HCT116 (cell line): ENCODE measurements around the gene ATL2. TPM values are rescaled to one million over a fixed set of nuclear protein-coding genes. Genes with fewer than 3 reads are reported as not detected.

Experiments
- ATAC-seq: fragments of 200-7000 bp; cut with Tn5 transposase; 2 replicates; pipeline ENCODE4 v1.9.1; 2020; ENCODE audit warnings: mild to moderate bottlenecking, moderate library complexity
- BruUV-seq: library from RNA; stranded (reverse); fragments of 400-500 nt; replicated peaks from 2 replicates; lab custom pipeline; 2021; lab: Mats Ljungman, UMichigan
- CTCF ChIA-PET: fragments of 300-600 bp; sonication (Branson Sonifier 250); formaldehyde crosslinking; loops from one replicate; lab custom pipeline; 2021; ENCODE audit warnings: antibody characterized with exemption; lab: Charles Lee
- POLR2A ChIA-PET: fragments of 300-600, 350-600 bp; sonication (Branson Sonifier 250); formaldehyde crosslinking; loops from one replicate; lab custom pipeline; 2021; ENCODE audit warnings: antibody characterized with exemption; lab: Charles Lee
- RAD21 ChIA-PET, 2 experiments: fragments of 300-600 bp; sonication (Branson Sonifier 250); formaldehyde crosslinking; loops; one replicate each; lab custom pipeline; 2023; ENCODE audit warnings: low total read pairs in 2 of 2; ENCODE audit not compliant: uncharacterized antibody in 2 of 2, unreplicated experiment in 2 of 2, low non-redundant PET in 1 of 2; lab: Charles Lee
- DNase-seq: peaks from one replicate; pipeline ENCODE4 v3.0.0-alpha.2; 2010; ENCODE audit warnings: low read depth, low spot score
- H2AFZ ChIP-seq: fragments of 200-600 bp; shearing (Covaris generic), sonication (generic); 2 replicates; pipeline ENCODE4 v1.6.1; 2017; ENCODE audit warnings: low read depth, mixed run types, mixed read lengths, antibody characterized with exemption, low read length; ENCODE audit not compliant: poor library complexity, severe bottlenecking
- H3K27ac ChIP-seq: 2 replicates; pipeline ENCODE4 v1.5.1; 2012; ENCODE audit warnings: low read depth, low read length
- H3K27me3 ChIP-seq: fragments of 200-600 bp; sonication (generic); 2 replicates; pipeline ENCODE4 v1.6.1; 2016; ENCODE audit warnings: mixed run types, low read length, mixed read lengths; ENCODE audit not compliant: insufficient read depth
- H3K36me3 ChIP-seq, 2 experiments: fragments of 200-500 bp in 1 of 2; fragments of 200-600 bp in 1 of 2; sonication (Bioruptor generic) in 1 of 2; sonication (generic) in 1 of 2; 2 replicates each; pipeline versions ENCODE4 v1.5.1 to v1.6.1; 2014 to 2016; ENCODE audit warnings: low read length in 2 of 2, inconsistent platforms in 1 of 2, mixed read lengths in 1 of 2, mixed run types in 1 of 2; ENCODE audit not compliant: insufficient read depth in 2 of 2, control insufficient read depth in 1 of 2
- H3K4me1 ChIP-seq, 2 experiments: fragments of 200-600 bp in 1 of 2; sonication (generic) in 1 of 2; 2 replicates each; pipeline versions ENCODE4 v1.5.1 to v1.6.1; 2012 to 2017; ENCODE audit warnings: low read length in 2 of 2, inconsistent platforms in 1 of 2, mild to moderate bottlenecking in 1 of 2, mixed read lengths in 1 of 2, mixed run types in 1 of 2, moderate library complexity in 1 of 2; ENCODE audit not compliant: insufficient read depth in 2 of 2, control insufficient read depth in 1 of 2
- H3K4me2 ChIP-seq: fragments of 200-600 bp; sonication (generic); 2 replicates; pipeline ENCODE4 v1.6.1; 2017; ENCODE audit warnings: mixed run types, low read length, mixed read lengths
- H3K4me3 ChIP-seq, 2 experiments: fragments of 200-600 bp in 1 of 2; sonication (generic) in 1 of 2; replicated peaks in 1 of 2; 2 replicates each; pipeline ENCODE4 v1.5.1; 2011 to 2016; ENCODE audit warnings: low read length in 2 of 2, control low read depth in 1 of 2, low read depth in 1 of 2, mild to moderate bottlenecking in 1 of 2, mixed read lengths in 1 of 2, mixed run types in 1 of 2
- H3K79me2 ChIP-seq: fragments of 200-600 bp; sonication (generic); 2 replicates; pipeline ENCODE4 v1.6.1; 2017; ENCODE audit warnings: mild to moderate bottlenecking, mixed run types, low read length, moderate library complexity, mixed read lengths; ENCODE audit not compliant: insufficient read depth
- H3K9ac ChIP-seq: fragments of 200-600 bp; sonication (generic); 2 replicates; pipeline ENCODE4 v1.6.1; 2016; ENCODE audit warnings: low read length, mixed read lengths
- H3K9me2 ChIP-seq: fragments of 200-600 bp; sonication (generic), shearing (Covaris generic); 2 replicates; pipeline ENCODE4 v1.6.1; 2017; ENCODE audit warnings: mixed run types, mild to moderate bottlenecking, moderate library complexity; ENCODE audit not compliant: insufficient read depth
- H3K9me3 ChIP-seq, 2 experiments: fragments of 200-500 bp in 1 of 2; fragments of 200-600 bp in 1 of 2; sonication (Bioruptor generic) in 1 of 2; sonication (generic) in 1 of 2; 2 replicates each; pipeline ENCODE4 v1.6.1; 2014 to 2017; ENCODE audit warnings: low read length in 2 of 2, mixed read lengths in 2 of 2, inconsistent platforms in 1 of 2, low read depth in 1 of 2, mild to moderate bottlenecking in 1 of 2, mixed run types in 1 of 2, moderate library complexity in 1 of 2; ENCODE audit not compliant: control insufficient read depth in 1 of 2, insufficient read depth in 1 of 2
- H4K20me1 ChIP-seq: fragments of 200-600 bp; sonication (generic), shearing (Covaris generic); 2 replicates; pipeline ENCODE4 v1.6.1; 2017; ENCODE audit warnings: mixed run types, mild to moderate bottlenecking, moderate library complexity; ENCODE audit not compliant: insufficient read depth
- ATF3 ChIP-seq: IDR thresholded peaks from 2 replicates; pipeline ENCODE4 v1.6.1; 2012
- CBX3 ChIP-seq: IDR thresholded peaks from 2 replicates; pipeline ENCODE4 v1.6.1; 2012; ENCODE audit warnings: low read depth
- CTCF ChIP-seq, 3 experiments: fragments of 200-600 bp in 1 of 3; sonication (generic) in 1 of 3; IDR thresholded peaks in 2 of 3; conservative IDR thresholded peaks in 1 of 3; 2 replicates each; pipeline ENCODE4 v1.5.1; 2012 to 2017; ENCODE audit warnings: low read depth in 2 of 3, low read length in 2 of 3, antibody characterized with exemption in 1 of 3, borderline replicate concordance in 1 of 3, control low read depth in 1 of 3, mild to moderate bottlenecking in 1 of 3, mixed read lengths in 1 of 3, mixed run types in 1 of 3, moderate library complexity in 1 of 3; ENCODE audit not compliant: insufficient read depth in 1 of 3
- ELF1 ChIP-seq: IDR thresholded peaks from 2 replicates; pipeline ENCODE4 v1.6.1; 2012; ENCODE audit warnings: low read depth, borderline replicate concordance
- EZH2 ChIP-seq: fragments of 200-600 bp; sonication (generic); IDR thresholded peaks from 2 replicates; pipeline ENCODE4 v1.6.1; 2017; ENCODE audit warnings: antibody characterized with exemption, mixed run types
- JUND ChIP-seq: IDR thresholded peaks from 2 replicates; pipeline ENCODE4 v1.6.1; 2012
- MAX ChIP-seq: IDR thresholded peaks from 2 replicates; pipeline ENCODE4 v1.6.1; 2012
- POLR2A ChIP-seq: IDR thresholded peaks from 2 replicates; pipeline ENCODE4 v1.7.0; 2011; ENCODE audit warnings: borderline replicate concordance; ENCODE audit not compliant: insufficient read depth, insufficient read length; ENCODE audit errors: extremely low read depth
- POLR2AphosphoS5 ChIP-seq: IDR thresholded peaks from 2 replicates; pipeline ENCODE4 v1.6.1; 2011; ENCODE audit warnings: mild to moderate bottlenecking, low read depth, low read length, moderate library complexity
- SIN3A ChIP-seq: IDR thresholded peaks from 2 replicates; pipeline ENCODE4 v1.6.1; 2012; ENCODE audit warnings: low read depth
- TCF7L2 ChIP-seq: IDR thresholded peaks from 2 replicates; pipeline ENCODE4 v1.7.0; 2011; ENCODE audit warnings: borderline replicate concordance, inconsistent platforms; ENCODE audit not compliant: insufficient read depth, insufficient read length; ENCODE audit errors: extremely low read depth
- YY1 ChIP-seq: IDR thresholded peaks from 2 replicates; pipeline ENCODE4 v1.6.1; 2011; ENCODE audit warnings: low read length, low read depth, moderate library complexity, mild to moderate bottlenecking; ENCODE audit not compliant: insufficient replicate concordance; ENCODE audit errors: extremely low read depth
- ZBTB33 ChIP-seq: IDR thresholded peaks from 2 replicates; pipeline ENCODE4 v1.6.1; 2011; ENCODE audit warnings: mild to moderate bottlenecking, low read length, moderate library complexity; ENCODE audit not compliant: insufficient replicate concordance; ENCODE audit errors: extremely low read depth
- intact Hi-C: fragments of 100-400 bp; cut with micrococcal nuclease; formaldehyde crosslinking; loops from 2 replicates; pipeline ENCODE4 v1.10.0; 2022
- total RNA-seq: library from RNA; stranded (reverse); gene quantifications from one replicate; pipeline ENCODE4 v1.2.1, GENCODE V29; 2021; ENCODE audit not compliant: unreplicated experiment

Gene ATL2
- total RNA-seq, 1 experiment from 2014 or later = 80.7 TPM

- RAD21 ChIA-PET = no interaction called here
- Histone ChIP-seq H3K36me3 (peaks cover 2% of the 10 kb centered on the region in 2 experiments; a peak in 1 of 4 replicates), H4K20me1 (peaks cover 12% of the 10 kb centered on the region; the same call in 1 of the 2 replicates), H3K9me2 (no peaks in the 10 kb centered on the region), H3K79me2 (peaks cover 80% of the 10 kb centered on the region), H3K9ac (no peak overlapping the region), H3K9me3 (peaks cover 0 to 5% of the 10 kb centered on the region in 2 experiments; a peak in 1 of 4 replicates), H2AFZ (no peak overlapping the region), H3K27me3 (no peaks in the 10 kb centered on the region), H3K4me2 (no peak overlapping the region), H3K4me1 (peaks cover 6 to 17% of the 10 kb centered on the region in 2 experiments; a peak in 3 of 4 replicates), H3K4me3 (no peak overlapping the region), H3K27ac (no peak overlapping the region)
- ATAC-seq (no peak), DNase-seq (no peak)
- TF ChIP-seq ELF1 (no peak), EZH2 (no peak), YY1 (no peak), SIN3A (no peak), TCF7L2 (no peak)
- BruUV-seq = no TSS peak
- POLR2A ChIA-PET = no interaction called here
- CTCF ChIA-PET = no interaction called here
- intact Hi-C loops = no loop called here
These were observed 46.3 kb downstream of the ATL2 start for GRCh38 chr2:38330754-38331153.

- TF ChIP-seq SIN3A (no peak), ZBTB33 (no peak), ATF3 (no peak), MAX (no peak), YY1 (no peak), JUND (no peak), ELF1 (no peak), CBX3 (no peak), POLR2A (no peak), TCF7L2 (no peak), CTCF (IDR thresholded peaks at IDR 0.05 in 2 of 3, conservative IDR thresholded peaks at IDR 0.05 in 1 of 3; ENCODE audit: borderline replicate concordance in 1 of 3, insufficient read depth in 1 of 3, low read depth in 2 of 3, low read length in 2 of 3) (no peak), EZH2 (no peak), POLR2AphosphoS5 (no peak)
- TF ChIP-seq, all 23 proteins: peak for 0
- H3K36me3 ChIP-seq = no peaks in the 10 kb centered on the region
- ChIA-PET RAD21 (no interaction called here), POLR2A (no interaction called here), CTCF (interaction anchor here (1.0 kb wide), 2 partner anchors 12 to 138 kb away, joined by 3 read pairs; no protein-coding TSS in a partner anchor)
- no peak overlapping the region for H3K9ac ChIP-seq
- H3K9me3 ChIP-seq = peaks cover 0 to 5% of the 10 kb centered on the region in 2 experiments; a peak in 1 of 4 replicates
- H2AFZ ChIP-seq = no peak overlapping the region
- no peak overlapping the region for H3K27ac ChIP-seq
- H3K27me3 ChIP-seq = no peaks in the 10 kb centered on the region
- H3K4me1 ChIP-seq = peaks cover 15 to 17% of the 10 kb centered on the region in 2 experiments
- ATAC-seq (no peak), DNase-seq (no peak)
- peaks cover 92% of the 10 kb centered on the region for H3K79me2 ChIP-seq
- BruUV-seq = no TSS peak
- no peaks in the 10 kb centered on the region for H3K9me2 ChIP-seq
- H3K4me3 ChIP-seq = no peak overlapping the region
- no peak overlapping the region for H3K4me2 ChIP-seq
- H4K20me1 ChIP-seq = peaks cover 16% of the 10 kb centered on the region; the same call in 1 of the 2 replicates
- intact Hi-C loops = no loop called here
These were observed 49.5 kb downstream of the ATL2 start for GRCh38 chr2:38327580-38327979.
